Stomach (tissue), 9 donors: ENCODE data around the gene INAFM2. TPM values are rescaled to one million over a fixed set of nuclear protein-coding genes. Genes with fewer than 3 reads are reported as not detected.

Experiments used
- DNase-seq, 2 donors: peaks; one replicate each; pipeline versions ENCODE4 v3.0.0 to v3.0.0-alpha.2; 2013 to 2019
- H3K27ac ChIP-seq, 5 donors: fragments of 200-600 bp in 4 of 5; sonication (generic) in 4 of 5; one replicate each; pipeline ENCODE4 v1.5.1; 2013 to 2019; ENCODE audit warnings: mild to moderate bottlenecking in 1 of 5, moderate library complexity in 1 of 5
- H3K27me3 ChIP-seq, 3 donors: fragments of 200-600 bp; sonication (generic); one replicate each; pipeline ENCODE4 v1.5.1; 2017 to 2019; ENCODE audit warnings: mixed run types in 1 of 3
- H3K36me3 ChIP-seq, 4 donors: fragments of 200-600 bp; sonication (generic); 1 replicate in 3 of 4; 2 replicates in 1 of 4; pipeline ENCODE4 v1.5.1; 2016 to 2019
- H3K4me1 ChIP-seq, 4 donors: fragments of 200-600 bp; sonication (generic); one replicate each; pipeline ENCODE4 v1.5.1; 2016 to 2019
- H3K4me3 ChIP-seq, 4 donors: fragments of 200-600 bp; sonication (generic) in 3 of 4; one replicate each; pipeline ENCODE4 v1.5.1; 2016 to 2019; ENCODE audit warnings: mild to moderate bottlenecking in 1 of 4
- H3K9me3 ChIP-seq, 4 donors: fragments of 200-600 bp; sonication (generic); one replicate each; pipeline ENCODE4 v1.5.1; 2016 to 2019
- CTCF ChIP-seq, 7 experiments: fragments of 450-650 bp in 4 of 7; fragments of 200-600 bp in 3 of 7; sonication (generic) in 3 of 7; IDR thresholded peaks; one replicate each; pipeline ENCODE4 v1.5.1; 2016 to 2019; ENCODE audit warnings: antibody characterized with exemption in 7 of 7, control low read depth in 2 of 7, mild to moderate bottlenecking in 1 of 7
- EP300 ChIP-seq: sonication (generic); formaldehyde crosslinking; IDR thresholded peaks from one replicate; pipeline ENCODE4 v1.6.1; 2017; ENCODE audit warnings: antibody characterized with exemption
- POLR2A ChIP-seq, 4 donors: fragments of 450-650 bp; IDR thresholded peaks; one replicate each; pipeline ENCODE4 v1.6.1; 2016; ENCODE audit warnings: antibody characterized with exemption in 4 of 4, control low read depth in 2 of 4, mild to moderate bottlenecking in 1 of 4, moderate library complexity in 1 of 4
- POLR2AphosphoS5 ChIP-seq, 3 donors: sonication (generic); formaldehyde crosslinking; IDR thresholded peaks; one replicate each; pipeline ENCODE4 v1.6.1; 2016; ENCODE audit warnings: antibody characterized with exemption in 3 of 3
- WGBS, 5 donors: extraction: QIAGEN DNeasy Blood & Tissue Kit in 3 of 5; methylation state at CpG; one replicate each; pipeline versions ENCODE4 v1.1.5 to v1.1.7; 2013 to 2018; 5-methylcytosine and 5-hydroxymethylcytosine counted together
- intact Hi-C: fragments of 100-400 bp; cut with DNase I; formaldehyde crosslinking; loops from one replicate; pipeline ENCODE4 v1.15.1; 2023; ENCODE audit warnings: low total_unique reads
- polyA plus RNA-seq, 3 donors: library from polyadenylated mRNA; stranded (reverse); fragments of 200-250 nt; gene quantifications; one replicate each; pipeline ENCODE4 v1.2.3, GENCODE V29; 2013
- total RNA-seq, 5 donors: library from RNA; depleted of rRNA; stranded (reverse); fragments of >200 nt; gene quantifications; one replicate each; pipeline versions ENCODE4 v1.1.0 to v1.2.3, GENCODE V29; 2014 to 2016
- donor health status: healthy with polysubstance abuse.
- donor health status: Bipolar disorder and iron deficiency.
- donor health status: healthy.

Gene INAFM2
- total and polyA plus RNA-seq, 8 donors: 3.4 to 65.2 (median 20.4) TPM

DNA sequence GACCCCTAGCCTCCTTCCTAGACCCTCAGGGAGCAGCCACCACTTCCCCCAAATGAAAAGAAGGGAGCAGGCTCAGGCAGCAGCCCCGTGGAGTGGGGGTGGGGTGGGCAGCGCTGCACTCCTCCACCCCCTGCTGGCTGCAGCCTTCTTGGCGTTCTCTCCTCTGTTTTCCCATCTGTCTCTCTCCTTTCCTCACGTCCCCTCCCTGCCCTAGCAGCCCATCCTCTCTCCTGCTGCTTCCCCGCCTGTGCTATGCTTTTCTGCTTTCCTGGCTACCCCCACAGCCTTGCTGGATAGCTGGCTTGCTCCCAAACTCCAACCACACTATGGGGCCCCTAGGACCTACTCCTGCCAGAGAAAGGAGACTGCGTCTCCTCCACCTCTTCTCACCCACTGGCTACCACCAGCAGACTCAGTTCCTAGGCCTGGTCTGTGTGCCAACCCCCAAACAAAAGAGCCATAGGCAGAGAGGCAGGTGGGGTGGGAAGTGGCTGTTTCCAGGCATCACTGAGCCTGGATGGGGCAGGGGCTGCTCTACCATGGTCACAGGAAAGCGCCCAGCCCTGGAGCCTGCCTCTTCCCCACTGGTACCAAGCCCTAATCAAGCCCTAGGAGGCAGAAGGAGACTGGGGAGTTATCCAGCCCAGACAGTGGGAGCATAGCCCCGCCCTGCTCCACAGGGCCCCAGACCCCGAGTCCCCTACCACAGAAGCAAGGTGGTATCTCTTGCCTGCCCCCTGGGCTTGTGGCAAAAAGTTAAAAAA, 31.1 kb downstream of the INAFM2 start:
- peaks cover 19 to 34% (median 32%) of the 10 kb centered on the region in 4 donors for H3K4me1 ChIP-seq
- 38 to 44% (median 43%) methylated on average over 9 of the region's 9 CpGs for WGBS, 5 donors
- peak in 1 of 2 donors; percentile 82 for DNase-seq
- TF ChIP-seq EP300 (no peak), POLR2AphosphoS5 (IDR thresholded peaks at IDR 0.05) (no peak), CTCF (IDR thresholded peaks at IDR 0.05) (peak in 2 of 7 experiments; percentile 18 to 29)
- H3K27me3 ChIP-seq: peaks cover 0 to 10% (median 3%) of the 10 kb centered on the region in 3 donors
- H3K36me3 ChIP-seq: no peaks in the 10 kb centered on the region
- no peaks in the 10 kb centered on the region for H3K9me3 ChIP-seq
- H3K4me3 ChIP-seq: no peak overlapping the region
- intact Hi-C loops: no loop called here
- no peak overlapping the region for H3K27ac ChIP-seq

- peaks cover 0 to 10% (median 3%) of the 10 kb centered on the region in 3 donors for H3K27me3 ChIP-seq
- H3K4me1 ChIP-seq: peaks cover 19 to 34% (median 29%) of the 10 kb centered on the region in 4 donors
- H3K4me3 ChIP-seq: no peak overlapping the region
- 75 to 93% (median 83%) methylated on average over 5 of the region's 5 CpGs; no CpG with 5 or more reads in 1 of the 5 donors for WGBS, 5 donors
- no peak for DNase-seq
- H3K27ac ChIP-seq: no peak overlapping the region
- TF ChIP-seq CTCF (IDR thresholded peaks at IDR 0.05) (no peak), EP300 (no peak), POLR2A (IDR thresholded peaks at IDR 0.05) (no peak), POLR2AphosphoS5 (IDR thresholded peaks at IDR 0.05) (no peak)
- intact Hi-C loops: no loop called here
- H3K9me3 ChIP-seq: no peaks in the 10 kb centered on the region
- H3K36me3 ChIP-seq: no peaks in the 10 kb centered on the region
Measured at GRCh38 chr15:40355976-40356585, 32.6 kb downstream of the INAFM2 start.

DNA sequence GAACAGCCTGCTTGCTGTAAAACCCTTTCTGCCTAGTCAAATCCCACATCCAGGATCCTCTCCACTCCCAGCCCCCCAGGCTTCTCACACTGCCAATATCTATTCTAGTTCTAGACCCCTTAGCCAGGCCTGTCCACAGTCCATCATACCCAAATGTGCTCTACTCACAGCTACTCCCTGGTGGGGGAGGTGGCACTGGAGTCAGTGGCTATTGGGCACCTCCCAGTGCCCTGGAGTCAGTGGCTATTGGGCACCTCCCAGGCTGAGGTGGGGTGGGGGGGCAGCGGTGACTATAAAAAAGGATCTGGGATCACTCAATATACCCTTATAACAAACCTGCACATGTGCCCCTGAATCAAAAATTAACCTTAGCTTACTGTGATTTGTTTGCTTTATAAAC, 33.8 kb downstream of the INAFM2 start:
- no peaks in the 10 kb centered on the region for H3K36me3 ChIP-seq

More for the DNA sequence above, 33.8 kb downstream of the INAFM2 start:
- intact Hi-C loops: no loop called here
- peaks cover 19 to 34% (median 29%) of the 10 kb centered on the region in 4 donors for H3K4me1 ChIP-seq
- H3K9me3 ChIP-seq: no peaks in the 10 kb centered on the region
- 67 to 94% (median 70%) methylated on average over 1 of the region's 1 CpG for WGBS, 5 donors
- no peak for TF ChIP-seq CTCF (IDR thresholded peaks at IDR 0.05)
- no peak for TF ChIP-seq POLR2A (IDR thresholded peaks at IDR 0.05)
- peaks cover 0 to 10% (median 3%) of the 10 kb centered on the region in 3 donors for H3K27me3 ChIP-seq
- H3K4me3 ChIP-seq: peak overlapping the region in 2 of 4 donors; percentile 46 to 67
- no peak overlapping the region for H3K27ac ChIP-seq
- DNase-seq: no peak
